Caco-2 (cell line): ENCODE data around the gene KATNAL1. TPM values are rescaled to one million over a fixed set of nuclear protein-coding genes. Genes with fewer than 3 reads are reported as not detected.

Source experiments
- BruUV-seq: library from RNA; stranded (reverse); fragments of 400-500 nt; replicated peaks from 2 replicates; lab custom pipeline; 2021; lab: Mats Ljungman, UMichigan
- CTCF ChIA-PET: fragments of 300-600 bp; sonication (Branson Sonifier 250); formaldehyde crosslinking; loops from one replicate; lab custom pipeline; 2022; ENCODE audit warnings: antibody characterized with exemption; lab: Charles Lee
- POLR2A ChIA-PET: fragments of 300-600 bp; sonication (Branson Sonifier 250); formaldehyde crosslinking; loops from one replicate; lab custom pipeline; 2022; ENCODE audit warnings: antibody characterized with exemption; lab: Charles Lee
- DNase-seq, 2 experiments: peaks; one replicate each; pipeline versions ENCODE4 v3.0.0 to v3.0.0-alpha.2; 2020 to 2022
- H3K27me3 ChIP-seq: replicated peaks from 2 replicates; pipeline ENCODE4 v1.6.0; 2011; ENCODE audit warnings: low read length; ENCODE audit not compliant: control insufficient read depth, insufficient read depth
- H3K36me3 ChIP-seq: 2 replicates; pipeline ENCODE4 v1.5.1; 2011; ENCODE audit warnings: low read length; ENCODE audit not compliant: control insufficient read depth, insufficient read depth
- H3K4me1 ChIP-seq: fragments of 250-450 bp; sonication (Bioruptor Pico); 2 replicates; pipeline ENCODE4 v1.5.1; 2020; ENCODE audit warnings: mild to moderate bottlenecking
- H3K4me3 ChIP-seq: 2 replicates; pipeline ENCODE4 v1.5.1; 2011; ENCODE audit warnings: low read depth, mild to moderate bottlenecking, control low read depth, low read length
- H3K9me3 ChIP-seq: fragments of 250-450 bp; sonication (Bioruptor Pico); 2 replicates; pipeline ENCODE4 v1.5.1; 2020; ENCODE audit warnings: mild to moderate bottlenecking, moderate library complexity
- H3K27ac Mint-ChIP-seq: one replicate; pipeline ENCODE4 v1.8.0; 2022; ENCODE audit warnings: mixed read lengths; ENCODE audit not compliant: unreplicated experiment
- H3K27me3 Mint-ChIP-seq: one replicate; pipeline ENCODE4 v1.8.0; 2022; ENCODE audit warnings: mixed read lengths; ENCODE audit not compliant: insufficient read depth, unreplicated experiment
- H3K36me3 Mint-ChIP-seq: one replicate; pipeline ENCODE4 v1.8.0; 2022; ENCODE audit warnings: mild to moderate bottlenecking, mixed read lengths; ENCODE audit not compliant: insufficient read depth, unreplicated experiment
- H3K4me1 Mint-ChIP-seq: one replicate; pipeline ENCODE4 v1.8.0; 2022; ENCODE audit warnings: low read depth, mixed read lengths; ENCODE audit not compliant: unreplicated experiment
- H3K4me3 Mint-ChIP-seq: one replicate; pipeline ENCODE4 v1.8.0; 2022; ENCODE audit warnings: mild to moderate bottlenecking, moderate library complexity, mixed read lengths; ENCODE audit not compliant: unreplicated experiment
- H3K9me3 Mint-ChIP-seq: one replicate; pipeline ENCODE4 v1.8.0; 2022; ENCODE audit warnings: mixed read lengths; ENCODE audit not compliant: unreplicated experiment
- intact Hi-C: fragments of 100-400 bp; cut with micrococcal nuclease; formaldehyde crosslinking; loops from one replicate; pipeline ENCODE4 v1.10.0; 2022; ENCODE audit not compliant: unreplicated experiment
- total RNA-seq: library from RNA; stranded (reverse); gene quantifications from 2 replicates; pipeline ENCODE4 v1.2.3, GENCODE V29; 2022
- TF ChIP-seq, protein P1 (sequence below), 2 experiments: fragments of 200-600 bp in 1 of 2; IDR thresholded peaks; 1 replicate in 1 of 2; 2 replicates in 1 of 2; pipeline versions ENCODE4 v1.5.1 to v1.8.0; 2011 to 2022; ENCODE audit warnings: antibody characterized with exemption in 1 of 2, control low read depth in 1 of 2, inconsistent platforms in 1 of 2, low read depth in 1 of 2, low read length in 1 of 2, mild to moderate bottlenecking in 1 of 2, moderate library complexity in 1 of 2; ENCODE audit not compliant: insufficient read depth in 1 of 2, severe bottlenecking in 1 of 2, unreplicated experiment in 1 of 2

Gene KATNAL1
- total RNA-seq, 1 experiment from 2014 or later: 8.1 TPM

DNA sequence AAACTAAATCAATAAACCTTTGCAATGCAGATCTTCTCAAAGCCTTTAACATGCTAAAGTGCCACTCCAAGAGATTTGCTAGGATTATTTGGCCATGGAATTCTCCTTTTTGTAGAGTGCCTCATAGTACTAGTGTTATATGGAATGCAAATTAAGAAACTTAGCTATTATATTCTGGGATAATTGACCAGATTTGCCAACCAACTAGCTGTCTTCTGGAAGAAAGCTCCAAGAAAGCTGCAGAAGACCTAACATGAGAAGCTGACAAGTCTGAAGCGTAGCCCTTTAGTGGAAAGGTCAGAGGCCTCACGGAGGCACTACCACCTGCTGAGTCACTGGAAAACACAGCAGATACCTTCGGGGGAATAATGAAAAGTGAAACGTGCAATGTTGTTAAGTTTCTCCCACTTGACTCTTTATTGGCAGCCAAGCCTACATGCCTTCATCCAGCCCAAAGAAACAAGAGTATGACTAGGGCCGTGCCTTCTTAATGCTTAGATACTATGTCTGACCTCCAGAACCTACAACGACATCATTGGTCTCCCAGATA, 29.8 kb upstream of the KATNAL1 start:
- no peaks in the 10 kb centered on the region for H3K9me3 ChIP-seq
- TF ChIP-seq, protein P1, sequence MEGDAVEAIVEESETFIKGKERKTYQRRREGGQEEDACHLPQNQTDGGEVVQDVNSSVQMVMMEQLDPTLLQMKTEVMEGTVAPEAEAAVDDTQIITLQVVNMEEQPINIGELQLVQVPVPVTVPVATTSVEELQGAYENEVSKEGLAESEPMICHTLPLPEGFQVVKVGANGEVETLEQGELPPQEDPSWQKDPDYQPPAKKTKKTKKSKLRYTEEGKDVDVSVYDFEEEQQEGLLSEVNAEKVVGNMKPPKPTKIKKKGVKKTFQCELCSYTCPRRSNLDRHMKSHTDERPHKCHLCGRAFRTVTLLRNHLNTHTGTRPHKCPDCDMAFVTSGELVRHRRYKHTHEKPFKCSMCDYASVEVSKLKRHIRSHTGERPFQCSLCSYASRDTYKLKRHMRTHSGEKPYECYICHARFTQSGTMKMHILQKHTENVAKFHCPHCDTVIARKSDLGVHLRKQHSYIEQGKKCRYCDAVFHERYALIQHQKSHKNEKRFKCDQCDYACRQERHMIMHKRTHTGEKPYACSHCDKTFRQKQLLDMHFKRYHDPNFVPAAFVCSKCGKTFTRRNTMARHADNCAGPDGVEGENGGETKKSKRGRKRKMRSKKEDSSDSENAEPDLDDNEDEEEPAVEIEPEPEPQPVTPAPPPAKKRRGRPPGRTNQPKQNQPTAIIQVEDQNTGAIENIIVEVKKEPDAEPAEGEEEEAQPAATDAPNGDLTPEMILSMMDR (IDR thresholded peaks at IDR 0.05; ENCODE audit: insufficient read depth in 1 of 2, low read depth in 1 of 2, low read length in 1 of 2, severe bottlenecking in 1 of 2, unreplicated experiment in 1 of 2): no peak
- CTCF ChIA-PET: no interaction called here
- Mint-ChIP-seq H3K4me1 (peaks cover 18% of the 10 kb centered on the region), H3K9me3 (peaks cover 6% of the 10 kb centered on the region), H3K36me3 (no peaks in the 10 kb centered on the region), H3K4me3 (no peak overlapping the region), H3K27me3 (no peaks in the 10 kb centered on the region), H3K27ac (no peak overlapping the region)
- no peaks in the 10 kb centered on the region for H3K27me3 ChIP-seq
- H3K36me3 ChIP-seq: no peaks in the 10 kb centered on the region
- no TSS peak for BruUV-seq
- intact Hi-C loops: no loop called here
- POLR2A ChIA-PET: no interaction called here
- peaks cover 45% of the 10 kb centered on the region for H3K4me1 ChIP-seq
- H3K4me3 ChIP-seq: no peak overlapping the region
- no peak for DNase-seq

DNA sequence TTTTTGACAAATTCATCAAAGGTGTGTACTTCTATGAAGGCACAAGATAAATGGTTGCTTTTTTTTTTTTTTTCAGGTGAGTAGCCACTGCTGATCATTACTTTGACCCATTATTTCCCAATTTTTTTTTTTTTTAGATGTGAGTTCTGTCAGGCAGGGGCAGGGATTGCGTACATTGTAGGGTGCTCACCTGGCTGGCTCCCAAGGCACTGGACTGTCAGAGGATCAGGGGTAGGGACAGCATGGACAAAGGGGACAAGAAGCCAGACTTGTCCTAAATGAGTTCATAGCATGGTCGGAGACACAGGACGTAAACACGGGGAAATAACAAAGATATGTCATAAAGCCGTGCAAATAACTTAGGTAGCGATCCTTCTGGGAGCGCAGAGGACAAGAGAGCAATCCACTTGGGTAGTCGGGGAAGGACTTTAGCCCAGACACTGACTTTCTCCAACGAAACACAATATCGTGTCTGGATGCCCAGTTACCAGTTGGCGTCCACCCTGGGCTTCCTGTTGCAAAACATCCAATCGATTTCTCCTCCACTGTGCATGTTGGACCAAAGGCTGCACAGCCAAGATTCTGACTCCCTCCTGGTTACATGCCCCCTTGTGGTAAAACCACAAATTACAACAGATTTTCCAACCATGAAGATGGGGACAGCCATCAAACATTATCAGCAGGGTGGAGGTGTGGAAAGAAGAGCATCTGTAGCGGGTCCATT, 27.5 kb upstream of the KATNAL1 start:
- Histone ChIP-seq H3K4me1 (peaks cover 55% of the 10 kb centered on the region), H3K27me3 (no peaks in the 10 kb centered on the region), H3K36me3 (no peaks in the 10 kb centered on the region), H3K9me3 (no peaks in the 10 kb centered on the region), H3K4me3 (no peak overlapping the region)
- peak in 1 of 2 experiments; percentile 58 for DNase-seq
- ChIA-PET POLR2A (no interaction called here), CTCF (no interaction called here)
- Mint-ChIP-seq H3K4me3 (no peak overlapping the region), H3K27ac (no peak overlapping the region), H3K4me1 (peaks cover 30% of the 10 kb centered on the region), H3K9me3 (peaks cover 6% of the 10 kb centered on the region), H3K36me3 (no peaks in the 10 kb centered on the region), H3K27me3 (no peaks in the 10 kb centered on the region)
- TF ChIP-seq, protein P1 (IDR thresholded peaks at IDR 0.05; ENCODE audit: insufficient read depth in 1 of 2, low read depth in 1 of 2, low read length in 1 of 2, severe bottlenecking in 1 of 2, unreplicated experiment in 1 of 2): peak; percentile 32 to 48
- no TSS peak for BruUV-seq
- intact Hi-C loops: loop anchor here (5.0 kb wide), 1 partner anchor 203 kb away; no protein-coding TSS in a partner anchor

DNA sequence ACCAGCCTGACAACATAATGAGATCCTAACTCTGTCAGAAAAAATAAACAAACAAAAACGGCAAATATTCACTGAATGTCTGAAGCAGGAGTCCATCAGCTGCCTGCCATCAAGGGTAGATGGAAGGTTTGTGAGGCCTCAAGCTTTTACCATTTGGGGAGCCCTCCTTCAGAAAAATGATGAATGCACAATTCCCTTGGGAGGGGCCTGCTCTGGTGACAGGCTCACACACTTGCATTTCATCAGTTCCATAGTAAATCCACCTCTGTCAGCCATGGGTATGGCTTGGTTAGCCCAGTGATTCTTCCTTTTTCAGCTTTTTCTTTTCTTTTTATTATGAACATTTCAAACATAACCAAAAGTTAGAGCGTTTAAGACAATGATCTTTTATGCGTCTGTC, 26.3 kb upstream of the KATNAL1 start:
- POLR2A ChIA-PET: no interaction called here
- intact Hi-C loops: loop anchor here (5.0 kb wide), 1 partner anchor 201 kb away; no protein-coding TSS in a partner anchor
- no peaks in the 10 kb centered on the region for H3K27me3 Mint-ChIP-seq

More for the DNA sequence above, 26.3 kb upstream of the KATNAL1 start:
- CTCF ChIA-PET: no interaction called here
- Histone ChIP-seq H3K36me3 (no peaks in the 10 kb centered on the region), H3K4me1 (peaks cover 48% of the 10 kb centered on the region), H3K9me3 (no peaks in the 10 kb centered on the region), H3K27me3 (no peaks in the 10 kb centered on the region), H3K4me3 (no peak overlapping the region)
- Mint-ChIP-seq H3K4me3 (no peak overlapping the region), H3K4me1 (peaks cover 24% of the 10 kb centered on the region), H3K27ac (no peak overlapping the region), H3K9me3 (peaks cover 2% of the 10 kb centered on the region), H3K36me3 (no peaks in the 10 kb centered on the region)
- DNase-seq: no peak
- TF ChIP-seq, protein P1 (IDR thresholded peaks at IDR 0.05; ENCODE audit: insufficient read depth in 1 of 2, low read depth in 1 of 2, low read length in 1 of 2, severe bottlenecking in 1 of 2, unreplicated experiment in 1 of 2): no peak
- no TSS peak for BruUV-seq
